Activated gamma-delta T cell treated with Interleukin-2 at 50 U/mL for 16 hours (primary cell): Measurements from ENCODE around the gene RNASET2.
"Not testable (repeated sequence)": the region's sequence is repeated elsewhere in the genome, so short reads cannot be mapped to it uniquely, and the experiment has no call there.

Experiments used
- DNase-seq: peaks from one replicate; pipeline ENCODE4 v3.0.0-alpha.2; 2020

The RNASET2 gene

DNA sequence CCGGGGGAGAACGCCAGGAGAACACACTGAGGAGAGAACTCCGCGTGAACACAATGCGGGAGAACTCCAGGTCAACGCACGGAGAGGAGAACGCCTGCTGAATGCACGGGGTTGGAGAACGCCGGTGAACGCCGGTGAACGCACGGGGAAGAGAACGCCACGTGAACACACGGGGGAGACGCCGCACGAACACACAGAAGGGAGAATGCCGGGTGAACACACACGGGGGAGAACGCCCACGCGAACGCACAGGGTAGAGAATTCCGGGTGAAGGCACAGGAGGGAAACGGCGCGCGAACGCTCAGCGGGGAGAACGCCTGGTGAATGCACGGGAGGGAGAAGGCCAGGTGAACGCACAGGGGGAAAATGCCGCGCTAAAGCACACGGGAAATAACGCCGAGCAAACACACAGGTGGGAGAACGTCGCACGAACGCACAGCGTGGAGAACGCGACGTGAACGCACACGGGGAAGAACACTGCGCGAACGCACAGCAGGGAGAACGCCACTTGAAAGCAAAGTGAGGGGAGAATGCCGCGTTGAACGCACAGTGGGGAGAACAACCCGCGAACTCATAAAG is 56.1 kb downstream of the RNASET2 start:
- no peak for DNase-seq

- DNase-seq, result no peak
These were observed 57.4 kb downstream of the RNASET2 start for GRCh38 chr6:166898910-166899309.

GRCh38 chr6:166894614-166895013 is 61.7 kb downstream of the RNASET2 start:
- not testable (repeated sequence) for DNase-seq

DNA sequence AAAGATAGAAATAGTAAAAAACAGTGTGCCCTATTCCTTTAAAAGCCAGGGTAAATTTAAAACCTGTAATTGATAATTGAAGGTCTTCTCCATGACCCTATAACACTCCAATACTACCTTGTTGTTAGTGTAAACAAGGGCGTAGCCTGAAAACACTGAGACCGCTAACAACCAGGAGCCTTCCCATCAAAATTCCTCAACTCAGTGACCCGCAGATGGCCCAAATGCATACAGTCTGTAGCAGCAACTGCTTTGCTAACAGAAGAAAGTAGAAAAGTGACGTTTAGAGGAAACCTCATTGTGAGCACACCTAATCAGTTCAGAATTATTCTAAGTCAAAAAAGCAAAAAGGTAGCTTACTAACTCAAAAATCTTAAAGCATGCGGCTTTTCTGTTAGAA is 63.9 kb downstream of the RNASET2 start:
- DNase-seq, result not testable (repeated sequence)

- not testable (repeated sequence) for DNase-seq
These were observed 69.6 kb downstream of the RNASET2 start for GRCh38 chr6:166886773-166887172.

DNA sequence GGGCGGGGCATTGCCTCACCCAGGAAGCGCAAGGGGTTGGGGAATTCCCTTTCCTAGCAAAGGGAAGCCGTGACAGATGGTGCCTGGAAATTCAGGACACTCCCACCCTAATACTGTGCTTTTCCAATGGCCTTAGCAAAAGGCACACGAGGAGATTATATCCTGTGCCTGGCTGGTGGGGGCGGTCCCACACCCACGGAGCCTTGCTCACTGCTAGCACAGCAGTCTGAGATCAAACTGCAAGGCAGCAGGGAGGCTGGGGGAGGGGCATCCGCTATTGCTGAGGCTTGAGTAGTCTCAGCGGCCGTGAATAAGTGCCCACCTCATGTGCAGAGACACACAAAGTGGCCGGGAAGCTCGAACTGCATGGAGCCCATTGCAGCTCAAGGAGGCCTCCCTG is 71.4 kb downstream of the RNASET2 start:
- not testable (repeated sequence) for DNase-seq

- DNase-seq, result no peak
These were observed 76.8 kb downstream of the RNASET2 start for GRCh38 chr6:166879594-166879993.
